ENCODE data around the gene ALPL.

The ALPL gene

GRCh38 chr1:21574466-21575151 lies 65.4 kb downstream of the ALPL start (continued):
- TF ChIP-seq KLF17 (tag by site-specific recombination; IDR thresholded peaks at IDR 0.05) (peak; percentile 39; the same call in 1 of the 2 replicates), ZNF324 (tag by site-specific recombination; IDR thresholded peaks at IDR 0.05) (no peak), GLI2 (tag by site-specific recombination; IDR thresholded peaks at IDR 0.05; ENCODE audit: borderline replicate concordance, low read depth) (no peak)

GRCh38 chr1:21575351-21575942 lies 66.2 kb downstream of the ALPL start:
- ChIA-PET POLR2A (no interaction called here), CTCF (interaction anchor here (0.6 to 3.0 kb wide), 3 partner anchors 9 to 1015 kb away, joined by 3 to 36 read pairs (median 3); no protein-coding TSS in a partner anchor)
- Histone ChIP-seq H3K9me3 (ENCODE audit: control insufficient read depth, insufficient read depth, low read depth, low read length) (no peaks in the 10 kb centered on the region), H3K4me1 (ENCODE audit: control insufficient read depth, insufficient read depth, low read length) (no peaks in the 10 kb centered on the region; the same call in 1 of the 2 replicates), H3K4me3 (ENCODE audit: low read depth, low read length) (no peak overlapping the region), H3K27ac (ENCODE audit: extremely low read depth, low read depth, low read length) (no peak overlapping the region), H3K36me3 (ENCODE audit: control insufficient read depth in 2 of 2, insufficient read depth in 1 of 2, low read length in 2 of 2) (no peaks in the 10 kb centered on the region)
- no peak for TF ChIP-seq ZFP3 (tag by site-specific recombination; IDR thresholded peaks at IDR 0.05; ENCODE audit: low read depth)

- TF ChIP-seq PRDM4 (tag by site-specific recombination; IDR thresholded peaks at IDR 0.05) (no peak), KLF8 (tag by site-specific recombination; IDR thresholded peaks at IDR 0.05) (no peak), ZNF23 (tag by site-specific recombination; IDR thresholded peaks at IDR 0.05; ENCODE audit: borderline replicate concordance) (no peak), ZBTB17 (tag by site-specific recombination; IDR thresholded peaks at IDR 0.05) (peak; percentile 46; the same call in 1 of the 2 replicates), ELK4 (IDR thresholded peaks at IDR 0.05; ENCODE audit: borderline replicate concordance, low read depth, low read length) (no peak), ZNF366 (tag by site-specific recombination; conservative IDR thresholded peaks at IDR 0.05) (peak; percentile 98)
- no peaks in the 10 kb centered on the region for H3K36me3 ChIP-seq (ENCODE audit: control insufficient read depth in 2 of 2, insufficient read depth in 1 of 2, low read length in 2 of 2)
- H3K4me1 ChIP-seq (ENCODE audit: control insufficient read depth, insufficient read depth, low read length) = no peaks in the 10 kb centered on the region; the same call in 1 of the 2 replicates
- no peak overlapping the region for H3K4me3 ChIP-seq (ENCODE audit: low read depth, low read length)
- CTCF ChIA-PET = interaction anchor here (1.1 kb wide), 1 partner anchor 207 kb away, joined by 4 read pairs; no protein-coding TSS in a partner anchor
- H3K9me3 ChIP-seq (ENCODE audit: control insufficient read depth, insufficient read depth, low read depth, low read length) = no peaks in the 10 kb centered on the region
- no peak overlapping the region for H3K27ac ChIP-seq (ENCODE audit: extremely low read depth, low read depth, low read length)
- POLR2A ChIA-PET = no interaction called here
These were observed 67.0 kb downstream of the ALPL start for GRCh38 chr1:21576031-21576797.

GRCh38 chr1:21576798-21577187 lies 67.6 kb downstream of the ALPL start:
- H3K4me1 ChIP-seq (ENCODE audit: control insufficient read depth, insufficient read depth, low read length) = no peaks in the 10 kb centered on the region; the same call in 1 of the 2 replicates
- peak; percentile 92 for TF ChIP-seq ZNF664 (tag by site-specific recombination; IDR thresholded peaks at IDR 0.05)
- peak; percentile 98 for TF ChIP-seq ZNF146 (tag by site-specific recombination; IDR thresholded peaks at IDR 0.05)
- no peak for TF ChIP-seq ZNF324 (tag by site-specific recombination; IDR thresholded peaks at IDR 0.05)
- POLR2A ChIA-PET = no interaction called here
- CTCF ChIA-PET = interaction anchor here (1.1 kb wide), 1 partner anchor 208 kb away, joined by 4 read pairs; no protein-coding TSS in a partner anchor
- no peak overlapping the region for H3K4me3 ChIP-seq (ENCODE audit: low read depth, low read length)
- no peaks in the 10 kb centered on the region for H3K36me3 ChIP-seq (ENCODE audit: control insufficient read depth in 2 of 2, insufficient read depth in 1 of 2, low read length in 2 of 2)
- H3K27ac ChIP-seq (ENCODE audit: extremely low read depth, low read depth, low read length) = no peak overlapping the region
- no peaks in the 10 kb centered on the region for H3K9me3 ChIP-seq (ENCODE audit: control insufficient read depth, insufficient read depth, low read depth, low read length)
